ENCODE measurements around the gene UNC5C. TPM values are rescaled to one million over a fixed set of nuclear protein-coding genes. Genes with fewer than 3 reads are reported as not detected.

Gene UNC5C
- total RNA-seq, 1 experiment from 2014 or later, result 1.0 TPM

DNA sequence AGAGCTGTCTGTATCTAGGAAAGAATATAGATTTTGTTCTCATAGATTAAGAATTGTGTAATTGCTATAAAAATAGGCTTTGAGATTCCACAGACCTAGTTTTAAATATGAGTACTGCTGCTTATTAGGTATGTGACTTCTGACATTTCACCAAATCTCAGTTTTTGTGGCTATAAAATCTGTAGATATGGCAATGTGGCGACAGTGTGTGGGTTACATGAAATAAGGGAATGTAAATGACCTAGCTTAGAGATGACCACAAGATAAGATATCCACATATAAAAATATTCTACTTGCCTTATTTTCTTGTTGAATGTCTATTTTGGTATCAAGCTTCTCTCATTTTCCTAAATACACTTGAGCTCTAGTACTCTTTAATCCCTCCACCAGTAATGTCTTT is 193.8 kb downstream of the UNC5C start:
- ChIA-PET POLR2A (no interaction called here), CTCF (interaction anchor here (1.5 kb wide), 1 partner anchor 8 kb away, joined by 5 read pairs; no protein-coding TSS in a partner anchor)
- TF ChIP-seq HMGA2 (CRISPR knock-in tag; IDR thresholded peaks at IDR 0.05) (no peak), GRHL2 (CRISPR knock-in tag; IDR thresholded peaks at IDR 0.05; ENCODE audit: insufficient replicate concordance, severe bottlenecking) (no peak), RORB (CRISPR knock-in tag; IDR thresholded peaks at IDR 0.05) (no peak), OVOL2 (CRISPR knock-in tag; IDR thresholded peaks at IDR 0.05; ENCODE audit: borderline replicate concordance) (no peak), TCF7 (CRISPR knock-in tag; IDR thresholded peaks at IDR 0.05; ENCODE audit: low read depth) (no peak), RELA (CRISPR knock-in tag; IDR thresholded peaks at IDR 0.05; ENCODE audit: borderline replicate concordance) (no peak), SOX15 (CRISPR knock-in tag; IDR thresholded peaks at IDR 0.05) (no peak)
- TF ChIP-seq, protein P1, sequence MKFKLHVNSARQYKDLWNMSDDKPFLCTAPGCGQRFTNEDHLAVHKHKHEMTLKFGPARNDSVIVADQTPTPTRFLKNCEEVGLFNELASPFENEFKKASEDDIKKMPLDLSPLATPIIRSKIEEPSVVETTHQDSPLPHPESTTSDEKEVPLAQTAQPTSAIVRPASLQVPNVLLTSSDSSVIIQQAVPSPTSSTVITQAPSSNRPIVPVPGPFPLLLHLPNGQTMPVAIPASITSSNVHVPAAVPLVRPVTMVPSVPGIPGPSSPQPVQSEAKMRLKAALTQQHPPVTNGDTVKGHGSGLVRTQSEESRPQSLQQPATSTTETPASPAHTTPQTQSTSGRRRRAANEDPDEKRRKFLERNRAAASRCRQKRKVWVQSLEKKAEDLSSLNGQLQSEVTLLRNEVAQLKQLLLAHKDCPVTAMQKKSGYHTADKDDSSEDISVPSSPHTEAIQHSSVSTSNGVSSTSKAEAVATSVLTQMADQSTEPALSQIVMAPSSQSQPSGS (CRISPR knock-in tag; IDR thresholded peaks at IDR 0.05; ENCODE audit: borderline replicate concordance, low read depth), result no peak
- TF ChIP-seq, protein P2, sequence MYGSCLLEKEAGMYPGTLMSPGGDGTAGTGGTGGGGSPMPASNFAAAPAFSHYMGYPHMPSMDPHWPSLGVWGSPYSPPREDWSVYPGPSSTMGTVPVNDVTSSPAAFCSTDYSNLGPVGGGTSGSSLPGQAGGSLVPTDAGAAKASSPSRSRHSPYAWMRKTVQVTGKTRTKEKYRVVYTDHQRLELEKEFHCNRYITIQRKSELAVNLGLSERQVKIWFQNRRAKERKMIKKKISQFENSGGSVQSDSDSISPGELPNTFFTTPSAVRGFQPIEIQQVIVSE (CRISPR knock-in tag; IDR thresholded peaks at IDR 0.05; ENCODE audit: borderline replicate concordance), result no peak
- TF ChIP-seq, protein P3, sequence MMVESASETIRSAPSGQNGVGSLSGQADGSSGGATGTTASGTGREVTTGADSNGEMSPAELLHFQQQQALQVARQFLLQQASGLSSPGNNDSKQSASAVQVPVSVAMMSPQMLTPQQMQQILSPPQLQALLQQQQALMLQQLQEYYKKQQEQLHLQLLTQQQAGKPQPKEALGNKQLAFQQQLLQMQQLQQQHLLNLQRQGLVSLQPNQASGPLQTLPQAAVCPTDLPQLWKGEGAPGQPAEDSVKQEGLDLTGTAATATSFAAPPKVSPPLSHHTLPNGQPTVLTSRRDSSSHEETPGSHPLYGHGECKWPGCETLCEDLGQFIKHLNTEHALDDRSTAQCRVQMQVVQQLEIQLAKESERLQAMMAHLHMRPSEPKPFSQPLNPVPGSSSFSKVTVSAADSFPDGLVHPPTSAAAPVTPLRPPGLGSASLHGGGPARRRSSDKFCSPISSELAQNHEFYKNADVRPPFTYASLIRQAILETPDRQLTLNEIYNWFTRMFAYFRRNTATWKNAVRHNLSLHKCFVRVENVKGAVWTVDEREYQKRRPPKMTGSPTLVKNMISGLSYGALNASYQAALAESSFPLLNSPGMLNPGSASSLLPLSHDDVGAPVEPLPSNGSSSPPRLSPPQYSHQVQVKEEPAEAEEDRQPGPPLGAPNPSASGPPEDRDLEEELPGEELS (CRISPR knock-in tag; IDR thresholded peaks at IDR 0.05), result no peak
- TF ChIP-seq, protein P4, sequence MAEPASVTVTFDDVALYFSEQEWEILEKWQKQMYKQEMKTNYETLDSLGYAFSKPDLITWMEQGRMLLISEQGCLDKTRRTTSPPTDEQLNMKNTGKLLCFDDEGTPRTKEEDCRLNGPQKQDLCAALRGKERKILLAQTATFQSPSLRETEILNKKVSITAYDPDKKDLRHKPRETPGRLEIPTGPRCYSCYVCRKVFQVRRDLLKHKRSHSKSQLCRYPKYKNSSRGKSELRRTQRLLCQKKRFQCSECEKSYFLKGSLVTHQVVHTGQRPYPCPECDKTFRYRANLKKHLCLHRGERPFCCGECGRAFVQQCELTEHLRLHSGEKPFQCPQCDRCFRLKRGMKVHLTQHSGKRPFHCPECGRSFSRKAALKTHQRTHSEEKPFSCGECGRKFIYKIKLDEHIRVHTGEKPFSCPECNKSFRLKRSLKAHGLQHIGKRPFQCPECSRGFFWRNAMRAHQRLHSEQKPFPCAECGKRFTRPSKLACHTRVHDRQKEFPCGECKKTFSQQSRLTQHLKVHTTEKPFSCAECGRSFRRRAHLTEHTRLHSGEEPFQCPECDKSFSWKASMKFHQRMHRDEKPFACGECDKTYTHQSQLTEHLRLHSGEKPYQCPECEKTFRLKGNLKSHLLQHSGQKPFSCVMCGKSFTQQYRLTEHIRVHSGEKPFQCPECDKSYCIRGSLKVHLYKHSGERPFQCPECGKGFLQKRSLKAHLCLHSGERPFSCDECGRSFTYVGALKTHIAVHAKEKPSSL (CRISPR knock-in tag; conservative IDR thresholded peaks at IDR 0.05), result no peak
- TF ChIP-seq, protein P5, sequence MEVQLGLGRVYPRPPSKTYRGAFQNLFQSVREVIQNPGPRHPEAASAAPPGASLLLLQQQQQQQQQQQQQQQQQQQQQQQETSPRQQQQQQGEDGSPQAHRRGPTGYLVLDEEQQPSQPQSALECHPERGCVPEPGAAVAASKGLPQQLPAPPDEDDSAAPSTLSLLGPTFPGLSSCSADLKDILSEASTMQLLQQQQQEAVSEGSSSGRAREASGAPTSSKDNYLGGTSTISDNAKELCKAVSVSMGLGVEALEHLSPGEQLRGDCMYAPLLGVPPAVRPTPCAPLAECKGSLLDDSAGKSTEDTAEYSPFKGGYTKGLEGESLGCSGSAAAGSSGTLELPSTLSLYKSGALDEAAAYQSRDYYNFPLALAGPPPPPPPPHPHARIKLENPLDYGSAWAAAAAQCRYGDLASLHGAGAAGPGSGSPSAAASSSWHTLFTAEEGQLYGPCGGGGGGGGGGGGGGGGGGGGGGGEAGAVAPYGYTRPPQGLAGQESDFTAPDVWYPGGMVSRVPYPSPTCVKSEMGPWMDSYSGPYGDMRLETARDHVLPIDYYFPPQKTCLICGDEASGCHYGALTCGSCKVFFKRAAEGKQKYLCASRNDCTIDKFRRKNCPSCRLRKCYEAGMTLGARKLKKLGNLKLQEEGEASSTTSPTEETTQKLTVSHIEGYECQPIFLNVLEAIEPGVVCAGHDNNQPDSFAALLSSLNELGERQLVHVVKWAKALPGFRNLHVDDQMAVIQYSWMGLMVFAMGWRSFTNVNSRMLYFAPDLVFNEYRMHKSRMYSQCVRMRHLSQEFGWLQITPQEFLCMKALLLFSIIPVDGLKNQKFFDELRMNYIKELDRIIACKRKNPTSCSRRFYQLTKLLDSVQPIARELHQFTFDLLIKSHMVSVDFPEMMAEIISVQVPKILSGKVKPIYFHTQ (CRISPR knock-in tag; IDR thresholded peaks at IDR 0.05), result no peak
- H3K4me1 Mint-ChIP-seq, result peaks cover 9% of the 10 kb centered on the region
- no peak for ATAC-seq
- H3K4me3 Mint-ChIP-seq, result no peak overlapping the region
- H3K36me3 Mint-ChIP-seq, result no peaks in the 10 kb centered on the region
- H3K27ac Mint-ChIP-seq, result no peak overlapping the region
- no peaks in the 10 kb centered on the region for H3K27me3 Mint-ChIP-seq (ENCODE audit: low read depth)
- no peak for DNase-seq (ENCODE audit: low spot score)
- H3K9me3 Mint-ChIP-seq, result no peaks in the 10 kb centered on the region

DNA sequence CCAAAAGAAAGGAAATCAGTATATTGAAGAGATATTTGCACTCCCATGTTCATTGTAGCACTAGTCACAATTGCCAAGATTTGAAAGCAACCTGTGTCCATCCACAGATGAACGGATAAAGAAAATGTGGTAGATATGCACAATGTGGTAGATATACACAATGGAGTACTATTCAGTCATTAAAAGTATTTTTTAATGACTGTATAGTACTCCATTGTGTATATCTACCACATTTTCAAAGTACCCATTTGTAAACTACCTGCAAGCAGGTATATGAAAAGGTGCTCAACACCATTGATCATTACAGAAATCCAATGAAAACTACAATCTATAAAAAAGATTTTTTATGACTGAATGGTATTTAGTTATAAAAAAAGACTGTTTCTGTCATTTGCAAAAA is 200.4 kb downstream of the UNC5C start:
- Mint-ChIP-seq H3K36me3 (peaks cover 14% of the 10 kb centered on the region), H3K27me3 (ENCODE audit: low read depth) (no peaks in the 10 kb centered on the region)
- POLR2A ChIA-PET, result no interaction called here
- no peak for TF ChIP-seq ZNF396 (CRISPR knock-in tag; IDR thresholded peaks at IDR 0.05; ENCODE audit: borderline replicate concordance)
- TF ChIP-seq NFYB (CRISPR knock-in tag; conservative IDR thresholded peaks at IDR 0.05; ENCODE audit: low read depth), result no peak
- TF ChIP-seq, protein P6, sequence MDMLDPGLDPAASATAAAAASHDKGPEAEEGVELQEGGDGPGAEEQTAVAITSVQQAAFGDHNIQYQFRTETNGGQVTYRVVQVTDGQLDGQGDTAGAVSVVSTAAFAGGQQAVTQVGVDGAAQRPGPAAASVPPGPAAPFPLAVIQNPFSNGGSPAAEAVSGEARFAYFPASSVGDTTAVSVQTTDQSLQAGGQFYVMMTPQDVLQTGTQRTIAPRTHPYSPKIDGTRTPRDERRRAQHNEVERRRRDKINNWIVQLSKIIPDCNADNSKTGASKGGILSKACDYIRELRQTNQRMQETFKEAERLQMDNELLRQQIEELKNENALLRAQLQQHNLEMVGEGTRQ (CRISPR knock-in tag; IDR thresholded peaks at IDR 0.05), result no peak
- TF ChIP-seq GABPB1 (CRISPR knock-in tag; IDR thresholded peaks at IDR 0.05), result no peak
- no peak for TF ChIP-seq JUN (CRISPR knock-in tag; IDR thresholded peaks at IDR 0.05)
- no peak for TF ChIP-seq FOXK1 (CRISPR knock-in tag; IDR thresholded peaks at IDR 0.05)
- TF ChIP-seq SP1 (CRISPR knock-in tag; conservative IDR thresholded peaks at IDR 0.05), result no peak
- TF ChIP-seq, protein P7, sequence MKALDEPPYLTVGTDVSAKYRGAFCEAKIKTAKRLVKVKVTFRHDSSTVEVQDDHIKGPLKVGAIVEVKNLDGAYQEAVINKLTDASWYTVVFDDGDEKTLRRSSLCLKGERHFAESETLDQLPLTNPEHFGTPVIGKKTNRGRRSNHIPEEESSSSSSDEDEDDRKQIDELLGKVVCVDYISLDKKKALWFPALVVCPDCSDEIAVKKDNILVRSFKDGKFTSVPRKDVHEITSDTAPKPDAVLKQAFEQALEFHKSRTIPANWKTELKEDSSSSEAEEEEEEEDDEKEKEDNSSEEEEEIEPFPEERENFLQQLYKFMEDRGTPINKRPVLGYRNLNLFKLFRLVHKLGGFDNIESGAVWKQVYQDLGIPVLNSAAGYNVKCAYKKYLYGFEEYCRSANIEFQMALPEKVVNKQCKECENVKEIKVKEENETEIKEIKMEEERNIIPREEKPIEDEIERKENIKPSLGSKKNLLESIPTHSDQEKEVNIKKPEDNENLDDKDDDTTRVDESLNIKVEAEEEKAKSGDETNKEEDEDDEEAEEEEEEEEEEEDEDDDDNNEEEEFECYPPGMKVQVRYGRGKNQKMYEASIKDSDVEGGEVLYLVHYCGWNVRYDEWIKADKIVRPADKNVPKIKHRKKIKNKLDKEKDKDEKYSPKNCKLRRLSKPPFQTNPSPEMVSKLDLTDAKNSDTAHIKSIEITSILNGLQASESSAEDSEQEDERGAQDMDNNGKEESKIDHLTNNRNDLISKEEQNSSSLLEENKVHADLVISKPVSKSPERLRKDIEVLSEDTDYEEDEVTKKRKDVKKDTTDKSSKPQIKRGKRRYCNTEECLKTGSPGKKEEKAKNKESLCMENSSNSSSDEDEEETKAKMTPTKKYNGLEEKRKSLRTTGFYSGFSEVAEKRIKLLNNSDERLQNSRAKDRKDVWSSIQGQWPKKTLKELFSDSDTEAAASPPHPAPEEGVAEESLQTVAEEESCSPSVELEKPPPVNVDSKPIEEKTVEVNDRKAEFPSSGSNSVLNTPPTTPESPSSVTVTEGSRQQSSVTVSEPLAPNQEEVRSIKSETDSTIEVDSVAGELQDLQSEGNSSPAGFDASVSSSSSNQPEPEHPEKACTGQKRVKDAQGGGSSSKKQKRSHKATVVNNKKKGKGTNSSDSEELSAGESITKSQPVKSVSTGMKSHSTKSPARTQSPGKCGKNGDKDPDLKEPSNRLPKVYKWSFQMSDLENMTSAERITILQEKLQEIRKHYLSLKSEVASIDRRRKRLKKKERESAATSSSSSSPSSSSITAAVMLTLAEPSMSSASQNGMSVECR (CRISPR knock-in tag; IDR thresholded peaks at IDR 0.05; ENCODE audit: borderline replicate concordance), result no peak
- TF ChIP-seq, protein P8, sequence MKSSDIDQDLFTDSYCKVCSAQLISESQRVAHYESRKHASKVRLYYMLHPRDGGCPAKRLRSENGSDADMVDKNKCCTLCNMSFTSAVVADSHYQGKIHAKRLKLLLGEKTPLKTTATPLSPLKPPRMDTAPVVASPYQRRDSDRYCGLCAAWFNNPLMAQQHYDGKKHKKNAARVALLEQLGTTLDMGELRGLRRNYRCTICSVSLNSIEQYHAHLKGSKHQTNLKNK (CRISPR knock-in tag; IDR thresholded peaks at IDR 0.05), result no peak

More for the DNA sequence above, 200.4 kb downstream of the UNC5C start:
- no peak for DNase-seq (ENCODE audit: low spot score)
- Mint-ChIP-seq H3K4me1 (peaks cover 9% of the 10 kb centered on the region), H3K4me3 (no peak overlapping the region), H3K9me3 (peaks cover 45% of the 10 kb centered on the region), H3K27ac (no peak overlapping the region)
- no peak for ATAC-seq
- CTCF ChIA-PET, result no interaction called here
